GM12878 (cell line): ENCODE data around the gene PATL1.

Source experiments
- EZH2 ChIP-seq: IDR thresholded peaks from 2 replicates; pipeline ENCODE4 v1.6.1; 2012; ENCODE audit warnings: low read depth, mild to moderate bottlenecking, control low read depth, inconsistent platforms, low read length, borderline replicate concordance; ENCODE audit not compliant: control insufficient read depth
- SIX5 ChIP-seq: IDR thresholded peaks from 2 replicates; pipeline ENCODE4 v1.6.1; 2011; ENCODE audit warnings: mild to moderate bottlenecking, low read depth, low read length, moderate library complexity; ENCODE audit not compliant: severe bottlenecking
- TF ChIP-seq, protein P1 (sequence below): IDR thresholded peaks from 2 replicates; pipeline ENCODE4 v1.6.1; 2012; ENCODE audit warnings: low read length, inconsistent platforms

DNA sequence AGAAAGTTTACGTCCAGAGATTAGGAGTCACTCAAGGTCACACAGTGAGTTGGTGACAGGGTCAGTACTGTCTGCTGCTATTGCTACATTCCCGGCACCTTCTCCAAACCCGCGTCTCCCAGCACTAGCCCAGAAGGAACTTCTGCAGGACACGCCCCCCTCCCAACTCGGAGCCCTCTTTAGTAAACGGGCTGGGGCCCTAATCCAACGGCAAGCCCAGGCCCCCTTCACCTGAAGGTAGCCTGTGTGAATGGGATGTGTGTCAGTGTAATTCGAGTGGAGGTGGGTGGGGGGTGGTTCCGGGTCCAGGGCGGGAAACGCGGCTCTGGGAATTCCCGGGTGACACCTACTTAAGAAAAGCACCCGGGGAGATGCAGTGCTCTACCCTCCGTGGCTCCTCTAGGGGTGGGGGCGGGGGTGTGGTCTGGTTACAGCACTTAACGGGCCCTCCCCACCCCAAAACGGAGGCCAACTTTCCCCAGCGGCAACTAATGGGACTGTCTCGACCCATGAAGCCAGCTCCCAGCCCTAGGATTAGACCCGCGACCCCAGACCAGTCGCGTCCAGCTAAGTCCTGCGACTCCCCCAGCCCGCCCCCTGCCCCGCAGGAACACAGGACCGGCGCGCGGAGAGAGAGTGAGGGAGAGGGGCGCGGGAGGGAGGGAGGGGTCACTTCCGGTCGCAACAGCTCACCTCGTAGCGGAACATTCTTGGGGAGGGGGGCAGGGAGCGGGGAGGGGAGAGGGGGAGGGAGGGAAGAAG lies 468 bp downstream of the PATL1 start:
- TF ChIP-seq EZH2 (no peak), SIX5 (no peak)
- TF ChIP-seq, protein P1, sequence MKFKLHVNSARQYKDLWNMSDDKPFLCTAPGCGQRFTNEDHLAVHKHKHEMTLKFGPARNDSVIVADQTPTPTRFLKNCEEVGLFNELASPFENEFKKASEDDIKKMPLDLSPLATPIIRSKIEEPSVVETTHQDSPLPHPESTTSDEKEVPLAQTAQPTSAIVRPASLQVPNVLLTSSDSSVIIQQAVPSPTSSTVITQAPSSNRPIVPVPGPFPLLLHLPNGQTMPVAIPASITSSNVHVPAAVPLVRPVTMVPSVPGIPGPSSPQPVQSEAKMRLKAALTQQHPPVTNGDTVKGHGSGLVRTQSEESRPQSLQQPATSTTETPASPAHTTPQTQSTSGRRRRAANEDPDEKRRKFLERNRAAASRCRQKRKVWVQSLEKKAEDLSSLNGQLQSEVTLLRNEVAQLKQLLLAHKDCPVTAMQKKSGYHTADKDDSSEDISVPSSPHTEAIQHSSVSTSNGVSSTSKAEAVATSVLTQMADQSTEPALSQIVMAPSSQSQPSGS, result no peak
